HEK293T (cell line): ENCODE data around the gene SPATA13.

Experiments
- CTCF ChIA-PET: fragments of 350-600 bp; formaldehyde crosslinking; extraction: SDS; loops from one replicate; lab custom pipeline; 2021; ENCODE audit warnings: antibody characterized with exemption, inconsistent platforms; lab: Yijun Ruan, JAX
- POLR2A ChIA-PET: fragments of 350-600 bp; formaldehyde crosslinking; extraction: SDS; loops from one replicate; lab custom pipeline; 2020; ENCODE audit warnings: antibody characterized with exemption, inconsistent platforms; lab: Yijun Ruan, JAX
- DNase-seq: peaks from one replicate; pipeline ENCODE4 v3.0.0; 2012; ENCODE audit warnings: mixed read lengths; ENCODE audit errors: extremely low spot score
- ARNT ChIP-seq: fragments of 450-650 bp; IDR thresholded peaks from 2 replicates; pipeline ENCODE4 v1.6.1; 2017; ENCODE audit warnings: mild to moderate bottlenecking
- BHLHE40 ChIP-seq: fragments of 450-650 bp; IDR thresholded peaks from 2 replicates; pipeline ENCODE4 v1.6.1; 2016; ENCODE audit warnings: mild to moderate bottlenecking, moderate library complexity, borderline replicate concordance
- CTBP1 ChIP-seq: fragments of 450-650 bp; IDR thresholded peaks from 2 replicates; pipeline ENCODE4 v1.6.1; 2016; ENCODE audit warnings: borderline replicate concordance
- ELF4 ChIP-seq: fragments of 450-650 bp; IDR thresholded peaks from 2 replicates; pipeline ENCODE4 v1.6.1; 2017; ENCODE audit warnings: antibody characterized with exemption
- FOXA1 ChIP-seq: fragments of 450-650 bp; IDR thresholded peaks from 2 replicates; pipeline ENCODE4 v1.6.1; 2016; ENCODE audit warnings: mild to moderate bottlenecking
- FOXK2 ChIP-seq: fragments of 450-650 bp; IDR thresholded peaks from 2 replicates; pipeline ENCODE4 v1.6.1; 2016; ENCODE audit warnings: mild to moderate bottlenecking
- FOXM1 ChIP-seq: fragments of 450-650 bp; IDR thresholded peaks from 2 replicates; pipeline ENCODE4 v1.6.1; 2017; ENCODE audit warnings: mild to moderate bottlenecking, borderline replicate concordance
- HDGF ChIP-seq: fragments of 450-650 bp; IDR thresholded peaks from 2 replicates; pipeline ENCODE4 v1.6.1; 2017; ENCODE audit warnings: antibody characterized with exemption, borderline replicate concordance
- L3MBTL2 ChIP-seq: fragments of 450-650 bp; conservative IDR thresholded peaks from 2 replicates; pipeline ENCODE4 v1.6.1; 2016; ENCODE audit warnings: mild to moderate bottlenecking
- LEF1 ChIP-seq: fragments of 450-650 bp; IDR thresholded peaks from 2 replicates; pipeline ENCODE4 v1.6.1; 2017; ENCODE audit warnings: mild to moderate bottlenecking, borderline replicate concordance
- NFRKB ChIP-seq: fragments of 450-650 bp; IDR thresholded peaks from 2 replicates; pipeline ENCODE4 v1.6.1; 2016; ENCODE audit warnings: mild to moderate bottlenecking, moderate library complexity
- PKNOX1 ChIP-seq: fragments of 450-650 bp; IDR thresholded peaks from 2 replicates; pipeline ENCODE4 v1.6.1; 2016
- SP1 ChIP-seq: fragments of 450-650 bp; IDR thresholded peaks from 2 replicates; pipeline ENCODE4 v1.6.1; 2017
- SUZ12 ChIP-seq: fragments of 450-650 bp; IDR thresholded peaks from 2 replicates; pipeline ENCODE4 v1.6.1; 2016; ENCODE audit warnings: mild to moderate bottlenecking
- TARDBP ChIP-seq: fragments of 450-650 bp; IDR thresholded peaks from 2 replicates; pipeline ENCODE4 v1.6.1; 2016
- ZNF384 ChIP-seq: fragments of 450-650 bp; IDR thresholded peaks from 2 replicates; pipeline ENCODE4 v1.6.1; 2016

The SPATA13 gene

GRCh38 chr13:24161980-24162525 lies 1.5 kb downstream of the SPATA13 start:
- ChIA-PET POLR2A (no interaction called here), CTCF (no interaction called here)
- DNase-seq: no peak
- TF ChIP-seq SP1 (no peak), FOXM1 (no peak), ARNT (no peak), BHLHE40 (no peak)

- DNase-seq: no peak
- ChIA-PET CTCF (no interaction called here), POLR2A (no interaction called here)
- TF ChIP-seq SUZ12 (no peak), TARDBP (no peak), HDGF (no peak), BHLHE40 (no peak), ELF4 (no peak), ZNF384 (no peak), PKNOX1 (no peak), FOXM1 (no peak), CTBP1 (no peak)
Observed at GRCh38 chr13:24162604-24163003, 2.1 kb downstream of the SPATA13 start.

GRCh38 chr13:24165746-24166145 lies 5.2 kb downstream of the SPATA13 start:
- TF ChIP-seq CTBP1 (no peak), L3MBTL2 (no peak), PKNOX1 (no peak), HDGF (no peak), ARNT (no peak), TARDBP (no peak), LEF1 (no peak), ZNF384 (no peak), SP1 (no peak), FOXA1 (no peak), SUZ12 (no peak), NFRKB (no peak), ELF4 (no peak)
- ChIA-PET POLR2A (no interaction called here), CTCF (no interaction called here)
- no peak for DNase-seq

GRCh38 chr13:24166561-24166960 lies 6.0 kb downstream of the SPATA13 start:
- POLR2A ChIA-PET: no interaction called here
- TF ChIP-seq SP1: no peak
- no peak for TF ChIP-seq FOXM1
- TF ChIP-seq CTBP1: no peak
- no peak for TF ChIP-seq LEF1
- TF ChIP-seq ARNT: no peak
- no peak for TF ChIP-seq HDGF
- no peak for DNase-seq
- CTCF ChIA-PET: no interaction called here

GRCh38 chr13:24167666-24168391 lies 7.3 kb downstream of the SPATA13 start:
- TF ChIP-seq HDGF: no peak
- no peak for TF ChIP-seq SUZ12
- no peak for TF ChIP-seq LEF1
- TF ChIP-seq ELF4: no peak
- TF ChIP-seq CTBP1: no peak
- no peak for TF ChIP-seq BHLHE40
- no peak for TF ChIP-seq ARNT
- no peak for TF ChIP-seq FOXK2
- DNase-seq: no peak
- ChIA-PET POLR2A (no interaction called here), CTCF (no interaction called here)

GRCh38 chr13:24168392-24168750 lies 7.9 kb downstream of the SPATA13 start:
- CTCF ChIA-PET: no interaction called here
- POLR2A ChIA-PET: no interaction called here
- DNase-seq: no peak
- TF ChIP-seq TARDBP: no peak
- no peak for TF ChIP-seq SP1
- TF ChIP-seq SUZ12: no peak
- TF ChIP-seq PKNOX1: no peak
- no peak for TF ChIP-seq ELF4
- TF ChIP-seq NFRKB: no peak
- no peak for TF ChIP-seq HDGF
- TF ChIP-seq CTBP1: no peak
- no peak for TF ChIP-seq ARNT
- TF ChIP-seq FOXM1: no peak
- TF ChIP-seq L3MBTL2: no peak
- TF ChIP-seq FOXA1: no peak
- TF ChIP-seq BHLHE40: no peak
- no peak for TF ChIP-seq FOXK2

GRCh38 chr13:24168979-24169378 lies 8.5 kb downstream of the SPATA13 start:
- no peak for DNase-seq
- no peak for TF ChIP-seq HDGF
- no peak for TF ChIP-seq ELF4
- no peak for TF ChIP-seq BHLHE40
- ChIA-PET CTCF (no interaction called here), POLR2A (no interaction called here)
